ENCODE data around the gene TEX22. TPM values are rescaled to one million over a fixed set of nuclear protein-coding genes. Genes with fewer than 3 reads are reported as not detected.

Gene TEX22
- total RNA-seq, 1 experiment from 2014 or later: 0.29 TPM

DNA sequence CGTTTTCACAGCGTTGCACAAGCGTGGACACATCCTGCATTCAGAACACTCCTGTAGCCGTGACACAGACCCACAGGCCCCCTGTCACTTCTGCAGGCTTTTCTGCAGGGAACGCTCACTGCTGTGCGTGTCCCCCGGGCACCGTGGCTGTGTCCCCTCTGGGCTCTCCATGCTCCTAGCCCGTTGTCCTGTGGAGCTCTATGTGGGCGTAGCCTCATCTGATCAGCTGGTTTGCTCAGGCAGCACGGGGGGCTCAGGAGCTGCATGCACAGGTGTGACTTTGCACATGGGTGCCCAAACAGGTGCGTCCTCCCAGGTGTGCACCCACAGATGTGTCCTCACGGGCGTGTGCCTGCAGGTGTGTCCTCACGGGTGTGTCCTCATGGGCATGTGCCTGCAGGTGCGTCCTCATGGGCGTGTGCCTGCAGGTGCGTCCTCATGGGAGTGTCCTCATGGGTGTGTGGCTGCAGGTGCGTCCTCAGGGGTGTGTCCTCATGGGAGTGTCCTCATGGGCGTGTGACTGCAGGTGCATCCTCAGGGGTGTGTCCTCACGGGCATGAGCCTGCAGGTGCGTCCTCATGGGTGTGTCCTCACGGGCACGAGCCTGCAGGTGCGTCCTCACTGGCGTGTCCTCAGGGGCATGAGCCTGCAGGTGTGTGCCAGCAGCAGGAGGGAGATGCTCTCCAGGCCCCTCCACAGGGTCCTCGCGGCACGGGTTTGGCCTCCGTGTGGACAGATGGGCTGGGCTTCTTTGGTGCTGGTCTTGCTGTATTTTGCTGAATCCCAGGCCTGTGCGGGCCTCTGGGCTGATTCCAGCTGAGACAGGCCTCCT, 38.8 kb downstream of the TEX22 start:
- DNase-seq: no peak
- Histone ChIP-seq H3K9me3 (ENCODE audit: low read length) (no peaks in the 10 kb centered on the region), H3K9ac (ENCODE audit: low read length) (no peak overlapping the region), H3K4me1 (ENCODE audit: insufficient read depth, low read length) (no peaks in the 10 kb centered on the region), H3K9me2 (replicated peaks; ENCODE audit: low read length) (no peaks in the 10 kb centered on the region), H3K27me3 (ENCODE audit: low read length) (no peaks in the 10 kb centered on the region), H3K79me2 (ENCODE audit: low read length) (peaks cover 68% of the 10 kb centered on the region), H3K27ac (ENCODE audit: low read length) (no peak overlapping the region), H3K4me2 (ENCODE audit: low read length) (no peak overlapping the region), H3K36me3 (ENCODE audit: low read depth, low read length) (peaks cover under 1% of the 10 kb centered on the region; the same call in 1 of the 2 replicates), H2AFZ (ENCODE audit: low read length) (no peak overlapping the region), H4K20me1 (ENCODE audit: low read length) (peaks cover 26% of the 10 kb centered on the region), H3K4me3 (ENCODE audit: low read length) (no peak overlapping the region), H3F3A (ENCODE audit: low read length, unreplicated experiment) (no peaks in the 10 kb centered on the region)
- BruUV-seq (replicated peaks): no TSS peak
- intact Hi-C loops (cut with micrococcal nuclease): no loop called here
- no peak for ATAC-seq
- POLR2A ChIA-PET (ENCODE audit: unreplicated experiment): no interaction called here
- TF ChIP-seq EZH2phosphoT487 (IDR thresholded peaks at IDR 0.05; ENCODE audit: borderline replicate concordance, low read length) (no peak), EZH2 (IDR thresholded peaks at IDR 0.05; ENCODE audit: low read length, unreplicated experiment) (no peak)
- TF ChIP-seq, protein P1, sequence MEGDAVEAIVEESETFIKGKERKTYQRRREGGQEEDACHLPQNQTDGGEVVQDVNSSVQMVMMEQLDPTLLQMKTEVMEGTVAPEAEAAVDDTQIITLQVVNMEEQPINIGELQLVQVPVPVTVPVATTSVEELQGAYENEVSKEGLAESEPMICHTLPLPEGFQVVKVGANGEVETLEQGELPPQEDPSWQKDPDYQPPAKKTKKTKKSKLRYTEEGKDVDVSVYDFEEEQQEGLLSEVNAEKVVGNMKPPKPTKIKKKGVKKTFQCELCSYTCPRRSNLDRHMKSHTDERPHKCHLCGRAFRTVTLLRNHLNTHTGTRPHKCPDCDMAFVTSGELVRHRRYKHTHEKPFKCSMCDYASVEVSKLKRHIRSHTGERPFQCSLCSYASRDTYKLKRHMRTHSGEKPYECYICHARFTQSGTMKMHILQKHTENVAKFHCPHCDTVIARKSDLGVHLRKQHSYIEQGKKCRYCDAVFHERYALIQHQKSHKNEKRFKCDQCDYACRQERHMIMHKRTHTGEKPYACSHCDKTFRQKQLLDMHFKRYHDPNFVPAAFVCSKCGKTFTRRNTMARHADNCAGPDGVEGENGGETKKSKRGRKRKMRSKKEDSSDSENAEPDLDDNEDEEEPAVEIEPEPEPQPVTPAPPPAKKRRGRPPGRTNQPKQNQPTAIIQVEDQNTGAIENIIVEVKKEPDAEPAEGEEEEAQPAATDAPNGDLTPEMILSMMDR (conservative IDR thresholded peaks at IDR 0.05; ENCODE audit: low read depth, low read length): no peak
- CTCF ChIA-PET: no interaction called here

GRCh38 chr14:105437723-105438500, 39.6 kb downstream of the TEX22 start:
- no TSS peak for BruUV-seq (replicated peaks)
- ATAC-seq (no peak), DNase-seq (no peak)
- no peaks in the 10 kb centered on the region for H3F3A ChIP-seq (ENCODE audit: low read length, unreplicated experiment)
- peaks cover 62% of the 10 kb centered on the region for H3K79me2 ChIP-seq (ENCODE audit: low read length)
- ChIA-PET CTCF (no interaction called here), POLR2A (ENCODE audit: unreplicated experiment) (no interaction called here)
- no peaks in the 10 kb centered on the region for H3K9me2 ChIP-seq (replicated peaks; ENCODE audit: low read length)
- no peaks in the 10 kb centered on the region for H3K9me3 ChIP-seq (ENCODE audit: low read length)
- peaks cover 5% of the 10 kb centered on the region; the same call in 1 of the 2 replicates for H3K36me3 ChIP-seq (ENCODE audit: low read depth, low read length)
- no peaks in the 10 kb centered on the region for H3K4me1 ChIP-seq (ENCODE audit: insufficient read depth, low read length)
- H3K27me3 ChIP-seq (ENCODE audit: low read length): no peaks in the 10 kb centered on the region
- TF ChIP-seq EZH2 (IDR thresholded peaks at IDR 0.05; ENCODE audit: low read length, unreplicated experiment) (no peak), EZH2phosphoT487 (IDR thresholded peaks at IDR 0.05; ENCODE audit: borderline replicate concordance, low read length) (no peak)
- TF ChIP-seq, protein P1 (conservative IDR thresholded peaks at IDR 0.05; ENCODE audit: low read depth, low read length): no peak
- intact Hi-C loops (cut with micrococcal nuclease): no loop called here
- H3K4me2 ChIP-seq (ENCODE audit: low read length): no peak overlapping the region
- no peak overlapping the region for H3K4me3 ChIP-seq (ENCODE audit: low read length)
- no peak overlapping the region for H2AFZ ChIP-seq (ENCODE audit: low read length)
- no peak overlapping the region for H3K9ac ChIP-seq (ENCODE audit: low read length)
- peaks cover 26% of the 10 kb centered on the region for H4K20me1 ChIP-seq (ENCODE audit: low read length)
- H3K27ac ChIP-seq (ENCODE audit: low read length): no peak overlapping the region
